Measurements from ENCODE around the gene MARVELD2.
"Not testable (repeated sequence)": the region's sequence is repeated elsewhere in the genome, so short reads cannot be mapped to it uniquely, and the experiment has no call there.

The MARVELD2 gene

DNA sequence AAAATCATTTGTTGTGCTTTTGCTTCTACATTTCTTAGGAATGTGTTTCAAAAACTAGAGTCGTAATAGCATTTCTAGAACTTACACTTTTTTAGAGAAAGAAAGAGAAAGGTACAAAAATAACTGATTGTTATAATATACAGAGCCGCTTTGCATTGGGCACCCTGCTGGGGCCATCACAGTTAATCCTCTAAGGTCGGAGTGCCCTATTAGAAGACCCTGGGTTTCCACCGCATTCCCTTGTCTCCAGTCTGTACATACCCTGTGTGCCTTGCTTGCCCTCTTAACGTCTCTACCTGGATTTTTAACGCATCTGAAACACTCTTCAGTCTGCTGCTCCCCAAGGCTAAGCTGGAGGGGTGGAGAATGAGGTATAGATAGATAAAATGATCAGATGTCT lies 1.3 kb downstream of the MARVELD2 start:
- H3K4me3 ChIP-seq (ENCODE audit: low read depth in 1 of 2, low read length in 1 of 2), result no peak overlapping the region
- H3K9me3 ChIP-seq, result no peaks in the 10 kb centered on the region
- TF ChIP-seq, protein P1, sequence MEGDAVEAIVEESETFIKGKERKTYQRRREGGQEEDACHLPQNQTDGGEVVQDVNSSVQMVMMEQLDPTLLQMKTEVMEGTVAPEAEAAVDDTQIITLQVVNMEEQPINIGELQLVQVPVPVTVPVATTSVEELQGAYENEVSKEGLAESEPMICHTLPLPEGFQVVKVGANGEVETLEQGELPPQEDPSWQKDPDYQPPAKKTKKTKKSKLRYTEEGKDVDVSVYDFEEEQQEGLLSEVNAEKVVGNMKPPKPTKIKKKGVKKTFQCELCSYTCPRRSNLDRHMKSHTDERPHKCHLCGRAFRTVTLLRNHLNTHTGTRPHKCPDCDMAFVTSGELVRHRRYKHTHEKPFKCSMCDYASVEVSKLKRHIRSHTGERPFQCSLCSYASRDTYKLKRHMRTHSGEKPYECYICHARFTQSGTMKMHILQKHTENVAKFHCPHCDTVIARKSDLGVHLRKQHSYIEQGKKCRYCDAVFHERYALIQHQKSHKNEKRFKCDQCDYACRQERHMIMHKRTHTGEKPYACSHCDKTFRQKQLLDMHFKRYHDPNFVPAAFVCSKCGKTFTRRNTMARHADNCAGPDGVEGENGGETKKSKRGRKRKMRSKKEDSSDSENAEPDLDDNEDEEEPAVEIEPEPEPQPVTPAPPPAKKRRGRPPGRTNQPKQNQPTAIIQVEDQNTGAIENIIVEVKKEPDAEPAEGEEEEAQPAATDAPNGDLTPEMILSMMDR (IDR thresholded peaks at IDR 0.05), result no peak
- peaks cover 27% of the 10 kb centered on the region for H3K27me3 ChIP-seq
- peaks cover 12% of the 10 kb centered on the region for H3K36me3 ChIP-seq
- peaks cover 6 to 12% of the 10 kb centered on the region in 2 experiments for H3K4me1 ChIP-seq (ENCODE audit: control insufficient read depth in 1 of 2, insufficient read depth in 1 of 2, low read depth in 1 of 2, low read length in 1 of 2)
- no peak overlapping the region for H3K27ac ChIP-seq

GRCh38 chr5:69416699-69417098 lies 1.8 kb downstream of the MARVELD2 start:
- peaks cover 27% of the 10 kb centered on the region for H3K27me3 ChIP-seq
- H3K9me3 ChIP-seq, result no peaks in the 10 kb centered on the region
- no peak overlapping the region for H3K27ac ChIP-seq
- no peak overlapping the region for H3K4me3 ChIP-seq (ENCODE audit: low read depth in 1 of 2, low read length in 1 of 2)
- TF ChIP-seq, protein P1 (IDR thresholded peaks at IDR 0.05), result no peak
- H3K36me3 ChIP-seq, result peaks cover 6% of the 10 kb centered on the region
- H3K4me1 ChIP-seq (ENCODE audit: control insufficient read depth in 1 of 2, insufficient read depth in 1 of 2, low read depth in 1 of 2, low read length in 1 of 2), result peaks cover 6 to 12% of the 10 kb centered on the region in 2 experiments

DNA sequence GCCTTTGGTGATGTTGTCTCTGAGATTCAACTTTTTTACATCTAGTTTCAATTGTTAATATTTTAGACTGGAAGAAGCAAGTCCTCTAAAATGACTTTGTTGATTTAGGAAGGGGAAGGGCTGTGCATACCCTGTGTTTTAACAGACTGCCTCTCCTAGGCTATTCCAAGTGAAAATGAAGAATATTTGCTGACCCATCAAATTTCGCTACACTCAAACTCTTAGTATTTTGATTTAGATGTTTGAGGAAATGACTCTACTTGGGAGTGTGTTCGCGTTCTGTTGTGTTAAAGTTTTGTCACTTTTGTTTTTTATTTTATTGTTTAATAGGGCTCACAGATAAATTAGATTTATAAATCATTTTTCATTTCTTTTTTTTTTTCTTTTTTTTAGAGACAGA lies 3.6 kb downstream of the MARVELD2 start:
- H3K4me1 ChIP-seq (ENCODE audit: control insufficient read depth in 1 of 2, insufficient read depth in 1 of 2, low read depth in 1 of 2, low read length in 1 of 2), result peaks cover 6 to 12% of the 10 kb centered on the region in 2 experiments
- H3K9me3 ChIP-seq, result no peaks in the 10 kb centered on the region
- TF ChIP-seq, protein P1 (IDR thresholded peaks at IDR 0.05), result no peak
- no peaks in the 10 kb centered on the region for H3K36me3 ChIP-seq
- no peak overlapping the region for H3K27ac ChIP-seq
- H3K27me3 ChIP-seq, result peaks cover 27% of the 10 kb centered on the region
- H3K4me3 ChIP-seq (ENCODE audit: low read depth in 1 of 2, low read length in 1 of 2), result no peak overlapping the region

- Histone ChIP-seq H3K27ac (no peak overlapping the region), H3K9me3 (no peaks in the 10 kb centered on the region), H3K36me3 (no peaks in the 10 kb centered on the region), H3K4me1 (ENCODE audit: control insufficient read depth in 1 of 2, insufficient read depth in 1 of 2, low read depth in 1 of 2, low read length in 1 of 2) (no peaks in the 10 kb centered on the region), H3K27me3 (no peaks in the 10 kb centered on the region), H3K4me3 (ENCODE audit: low read depth in 1 of 2, low read length in 1 of 2) (no peak overlapping the region)
- TF ChIP-seq, protein P1 (IDR thresholded peaks at IDR 0.05), result no peak
These were observed 16.7 kb downstream of the MARVELD2 start for GRCh38 chr5:69431424-69432303.

- TF ChIP-seq, protein P1 (IDR thresholded peaks at IDR 0.05), result no peak
- Histone ChIP-seq H3K9me3 (no peaks in the 10 kb centered on the region), H3K27me3 (no peaks in the 10 kb centered on the region), H3K36me3 (no peaks in the 10 kb centered on the region), H3K4me1 (ENCODE audit: control insufficient read depth in 1 of 2, insufficient read depth in 1 of 2, low read depth in 1 of 2, low read length in 1 of 2) (no peaks in the 10 kb centered on the region), H3K4me3 (ENCODE audit: low read depth in 1 of 2, low read length in 1 of 2) (no peak overlapping the region), H3K27ac (no peak overlapping the region)
These were observed 17.7 kb downstream of the MARVELD2 start for GRCh38 chr5:69432412-69433206.

- H3K27me3 ChIP-seq; H3K27ac ChIP-seq; H3K4me1 ChIP-seq (ENCODE audit: control insufficient read depth in 1 of 2, insufficient read depth in 1 of 2, low read depth in 1 of 2, low read length in 1 of 2); H3K4me3 ChIP-seq (ENCODE audit: low read depth in 1 of 2, low read length in 1 of 2); H3K9me3 ChIP-seq; H3K36me3 ChIP-seq: not testable (repeated sequence)
These were observed 20.5 kb downstream of the MARVELD2 start for GRCh38 chr5:69435276-69435884.
